Measurements from ENCODE around the gene TRPV4.
"Not testable (repeated sequence)": the region's sequence is repeated elsewhere in the genome, so short reads cannot be mapped to it uniquely, and the experiment has no call there.

TRPV4 gene

DNA sequence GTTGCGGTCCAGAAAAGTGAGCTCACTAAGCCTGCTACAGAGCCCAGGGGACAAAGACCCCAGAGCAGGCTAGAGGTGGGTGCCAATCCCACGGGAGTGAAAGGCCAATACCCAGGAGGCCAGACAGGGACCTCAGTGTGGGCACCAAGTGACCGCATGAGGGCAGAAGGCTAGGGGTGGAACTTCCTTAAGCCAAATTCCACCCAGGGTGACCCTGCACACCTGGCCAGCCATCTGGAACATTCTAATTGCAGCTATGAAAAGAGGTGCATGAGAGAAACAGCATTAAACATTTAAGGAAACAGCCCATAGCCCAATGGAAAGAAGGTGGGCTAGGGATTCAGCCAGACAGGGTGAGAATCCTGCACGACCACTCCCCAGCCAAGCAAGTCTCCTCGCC lies 27.8 kb upstream of the TRPV4 start:
- no peak for DNase-seq (ENCODE audit: low spot score)

DNA sequence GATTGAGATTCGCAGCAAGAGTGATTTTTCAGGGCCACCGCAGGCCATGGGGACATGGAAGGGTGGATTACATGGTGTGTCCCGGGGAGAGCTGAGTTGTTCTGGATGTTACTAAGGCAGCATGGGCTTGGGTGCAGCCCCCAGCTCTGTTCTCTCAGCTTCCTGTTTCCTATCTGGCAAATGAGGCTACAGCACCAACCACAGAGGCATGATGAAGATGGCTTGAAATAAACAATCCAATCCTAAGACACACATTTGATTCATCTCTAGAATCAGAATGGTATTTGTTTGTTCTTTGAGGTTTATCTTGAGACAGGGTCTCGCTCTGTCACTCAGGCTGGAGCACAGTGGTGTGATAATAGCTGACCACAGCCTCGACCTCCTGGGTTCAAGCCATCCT lies 25.6 kb upstream of the TRPV4 start:
- no peak for DNase-seq (ENCODE audit: low spot score)

DNA sequence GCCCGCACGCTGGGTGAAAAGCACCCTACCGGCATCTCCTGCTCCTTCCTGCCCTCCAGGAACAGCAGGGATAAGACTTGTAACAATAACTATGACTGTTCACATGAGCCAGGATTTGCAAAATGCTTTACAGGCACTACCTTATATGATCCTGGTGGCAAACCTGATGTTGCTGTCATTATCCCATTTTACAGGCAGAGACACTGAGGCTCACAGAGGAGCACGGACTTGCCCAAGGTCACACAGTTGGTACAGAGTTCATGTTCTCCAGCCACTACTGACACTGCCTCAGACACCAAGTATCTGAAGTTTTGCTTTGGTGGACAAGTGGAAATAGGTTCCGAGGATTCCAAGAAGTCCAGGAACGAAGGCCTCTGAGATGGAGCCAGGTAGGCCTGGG lies 24.5 kb upstream of the TRPV4 start:
- DNase-seq (ENCODE audit: low spot score): no peak

DNA sequence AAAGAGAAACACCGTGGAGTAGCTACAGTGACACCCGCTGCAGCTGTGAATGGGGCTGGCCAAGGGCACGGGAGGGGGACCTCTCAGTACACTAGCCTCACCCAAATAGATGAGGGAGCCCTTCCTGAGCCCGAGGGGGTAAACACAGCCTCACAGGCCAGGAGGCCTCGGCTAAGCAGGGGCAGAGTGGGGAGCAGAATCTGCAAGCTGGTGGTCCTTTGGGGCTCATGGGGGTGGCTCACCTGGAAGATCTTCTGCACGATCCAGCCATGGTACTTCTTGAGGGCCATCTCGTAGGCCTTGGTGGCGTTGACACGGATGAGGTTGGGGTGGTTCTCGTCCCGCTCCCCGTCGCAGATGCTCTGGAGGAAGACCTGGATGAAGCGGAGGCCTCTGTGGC lies 22.2 kb upstream of the TRPV4 start:
- DNase-seq (ENCODE audit: low spot score): no peak

DNA sequence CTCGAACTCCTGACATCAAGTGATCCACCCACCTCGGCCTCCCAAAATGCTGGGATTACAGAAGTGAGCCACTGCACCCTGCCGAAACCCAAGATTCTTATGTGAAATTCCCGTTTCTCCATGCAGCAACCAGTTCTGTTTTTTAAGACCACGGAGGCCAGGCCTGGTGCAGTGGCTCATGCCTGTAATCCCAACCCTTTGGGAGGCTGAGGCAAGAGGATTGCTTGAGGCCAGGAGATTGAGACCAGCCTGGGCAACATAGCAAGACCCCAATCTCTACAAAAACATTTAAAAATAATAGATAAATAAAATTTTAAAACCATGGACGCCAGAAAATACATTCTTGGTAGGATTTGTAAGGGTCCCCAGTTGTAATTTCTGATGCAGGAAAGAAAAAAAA lies 17.3 kb upstream of the TRPV4 start:
- not testable (repeated sequence) for DNase-seq (ENCODE audit: low spot score)

DNA sequence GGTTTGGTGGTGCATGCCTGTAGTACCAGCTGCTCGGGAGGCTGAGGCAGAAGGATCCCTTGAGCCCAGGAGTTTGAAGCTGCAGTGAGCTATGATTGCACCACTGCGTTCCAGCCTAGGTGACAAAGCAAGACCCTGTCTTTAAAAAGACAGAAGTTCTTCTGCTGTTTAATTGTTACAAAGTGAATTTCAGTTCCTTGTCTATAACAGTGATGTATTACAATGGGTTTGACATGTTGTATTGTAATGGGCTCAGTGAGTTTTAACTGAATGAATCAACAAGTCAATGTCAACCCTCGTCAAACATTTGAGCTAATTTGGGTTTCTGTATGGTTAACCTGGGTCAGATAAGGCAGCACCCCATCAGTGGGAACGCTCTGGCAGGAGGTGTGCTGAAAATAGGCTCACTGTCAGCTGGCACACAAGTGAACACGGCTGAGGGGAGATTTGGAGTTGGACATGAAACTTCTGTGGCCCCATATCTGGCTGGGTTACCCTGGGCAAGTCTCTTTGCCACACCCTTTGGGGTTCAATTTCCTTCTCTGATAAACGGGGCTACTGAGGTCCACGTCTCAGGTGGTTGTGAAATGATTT lies 14.0 kb upstream of the TRPV4 start:
- no peak for DNase-seq (ENCODE audit: low spot score)

DNA sequence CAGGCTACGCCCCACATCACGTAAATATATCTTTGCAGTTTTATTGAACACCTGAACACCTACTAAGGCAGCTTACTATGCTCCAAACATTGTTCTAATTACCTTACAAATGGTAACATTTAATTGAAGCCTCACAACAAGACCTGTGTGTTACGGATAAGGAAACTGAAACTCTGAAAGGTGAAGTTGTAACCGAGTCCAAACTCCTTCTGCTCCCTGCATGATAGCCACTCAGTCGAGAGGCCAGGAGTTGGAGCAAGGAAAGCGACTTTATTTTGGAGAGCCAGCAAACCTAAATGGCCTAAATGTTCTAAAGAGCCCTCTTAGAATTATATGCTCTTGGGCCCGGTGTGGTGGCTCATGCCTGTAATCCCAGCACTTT lies 12.6 kb upstream of the TRPV4 start:
- DNase-seq (ENCODE audit: low spot score): no peak

DNA sequence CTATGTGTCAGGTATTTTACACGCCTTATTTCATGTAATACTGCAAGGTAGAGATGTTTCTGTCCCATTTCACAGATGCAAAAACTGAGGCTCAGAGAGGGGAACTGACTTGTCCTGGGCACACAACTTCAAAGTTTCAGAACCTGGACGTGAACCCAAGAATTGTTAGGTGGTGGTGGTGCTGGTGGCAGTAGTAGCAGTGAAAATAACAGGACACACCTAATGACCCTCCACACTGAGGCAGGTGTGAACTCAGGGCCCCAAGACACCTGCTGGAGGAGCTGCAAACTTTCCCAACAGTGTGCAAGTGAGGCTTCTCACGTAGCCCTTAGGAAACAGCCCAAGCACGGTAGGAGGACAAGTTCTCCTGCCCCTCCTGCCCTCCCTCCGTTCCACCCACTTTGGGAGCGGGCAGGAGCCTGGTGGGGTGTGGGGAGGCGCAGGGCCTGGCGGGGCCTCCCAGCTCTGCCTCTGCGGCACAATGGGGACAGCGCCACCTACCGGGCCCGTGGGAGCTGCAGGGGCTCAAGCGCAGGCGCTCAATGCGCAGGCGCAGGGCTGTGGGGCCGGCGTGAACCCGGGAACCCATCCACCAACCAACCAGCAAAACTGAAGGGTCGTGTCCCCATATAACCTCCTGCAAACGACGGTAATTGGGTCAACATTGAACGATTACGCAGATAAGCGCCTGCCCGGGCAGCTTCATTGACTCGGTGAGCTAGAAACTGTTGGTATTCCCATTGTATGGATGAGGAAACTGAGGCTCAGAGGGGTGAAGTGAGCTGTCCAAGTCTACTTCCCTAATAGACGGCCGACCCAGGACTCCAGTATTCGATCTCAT lies 12.0 kb upstream of the TRPV4 start:
- DNase-seq (ENCODE audit: low spot score): peak; percentile 98

DNA sequence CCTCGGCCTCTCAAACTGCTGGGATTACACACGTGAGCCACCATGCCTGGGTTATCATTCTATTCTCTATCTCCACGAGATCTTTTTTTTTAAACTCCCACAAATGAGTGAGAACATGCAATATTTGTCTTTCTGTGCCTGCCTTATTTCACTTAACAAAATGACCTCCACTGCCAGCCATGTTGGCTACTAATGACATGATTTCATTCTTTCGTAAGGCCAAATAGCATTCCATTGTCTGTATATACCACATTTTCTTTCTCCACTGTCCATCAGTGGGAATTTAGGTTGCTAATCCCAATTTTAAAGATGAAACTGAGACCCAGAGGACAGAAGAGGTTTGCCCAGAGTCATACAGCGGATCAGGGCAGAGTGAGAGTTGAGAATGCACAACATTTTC lies 10.9 kb upstream of the TRPV4 start:
- no peak for DNase-seq (ENCODE audit: low spot score)

DNA sequence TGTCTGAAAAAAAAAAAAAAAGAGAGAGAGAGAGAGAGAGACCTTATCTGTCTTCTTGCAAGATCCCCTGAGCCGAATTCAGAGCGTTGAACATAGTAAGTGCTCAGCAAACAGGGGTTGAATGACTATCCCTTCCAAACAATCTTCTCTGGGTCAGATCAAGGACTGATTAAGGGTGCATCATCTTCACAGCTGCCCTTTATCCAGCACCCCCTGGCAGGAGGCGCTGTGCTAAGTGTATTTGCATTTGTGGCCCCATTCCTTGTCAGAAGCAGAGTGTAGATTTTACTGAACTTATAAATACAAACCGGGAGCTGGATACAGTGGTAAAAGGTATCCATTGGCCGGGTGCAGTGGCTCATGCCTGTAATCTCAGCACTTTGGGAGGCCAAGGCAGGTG lies 8.8 kb upstream of the TRPV4 start:
- DNase-seq (ENCODE audit: low spot score): no peak

DNA sequence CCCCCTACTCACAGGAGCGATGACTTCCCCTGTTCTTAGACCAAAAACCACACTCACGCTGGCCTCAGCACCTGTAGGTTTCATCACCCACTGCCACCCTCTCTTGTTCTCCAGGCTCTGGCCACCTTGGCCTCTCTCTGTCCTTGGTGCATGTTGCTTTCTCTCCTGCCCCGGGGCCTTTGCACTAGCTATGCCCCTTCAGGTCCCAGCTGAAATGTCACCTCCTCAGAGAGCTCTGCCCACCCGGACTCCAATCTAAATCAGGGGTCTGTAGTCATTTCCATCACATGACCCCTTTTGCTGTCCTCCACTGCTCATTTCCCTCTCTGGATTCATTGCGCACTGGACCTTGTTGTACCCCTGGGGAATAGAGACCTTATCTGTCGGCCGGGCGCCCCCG lies 8.2 kb upstream of the TRPV4 start:
- DNase-seq (ENCODE audit: low spot score): no peak

DNA sequence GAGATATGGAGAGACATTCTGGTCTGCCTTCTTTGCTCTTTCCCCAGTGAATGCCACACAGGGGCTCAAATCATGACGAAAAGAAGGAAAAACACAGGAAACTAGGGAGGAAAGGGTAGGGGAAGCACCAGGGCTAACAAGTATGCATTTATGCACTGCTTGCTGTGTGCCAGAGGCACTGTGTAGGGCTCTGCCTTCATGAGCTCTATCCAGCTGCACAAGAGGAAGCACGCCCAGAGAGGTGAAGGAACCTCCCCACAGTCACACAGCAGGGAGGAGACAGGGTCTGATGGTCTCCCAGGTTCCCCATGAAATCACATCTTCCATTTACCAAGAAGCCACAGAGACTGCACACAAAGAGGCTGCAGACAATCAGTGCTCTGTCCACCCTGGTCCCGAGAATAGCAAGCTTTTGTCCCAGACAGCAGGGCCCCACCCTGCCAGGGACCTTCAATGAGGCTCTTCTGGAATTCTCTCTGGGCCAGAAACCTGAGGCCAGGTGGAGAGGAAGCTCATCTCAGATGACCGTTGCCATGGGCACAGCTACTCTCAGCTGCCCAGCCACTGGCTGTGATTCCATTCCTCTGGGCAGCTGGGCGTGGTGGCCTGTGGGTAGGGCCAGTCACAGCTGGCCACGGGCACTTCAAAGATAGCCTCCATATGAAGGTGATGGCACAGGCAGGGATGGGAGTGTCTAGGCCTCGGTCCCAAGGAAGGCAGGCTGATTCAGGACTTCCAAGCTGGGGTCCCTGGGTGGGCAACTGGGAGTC lies 7.3 kb upstream of the TRPV4 start:
- DNase-seq (ENCODE audit: low spot score): no peak

DNA sequence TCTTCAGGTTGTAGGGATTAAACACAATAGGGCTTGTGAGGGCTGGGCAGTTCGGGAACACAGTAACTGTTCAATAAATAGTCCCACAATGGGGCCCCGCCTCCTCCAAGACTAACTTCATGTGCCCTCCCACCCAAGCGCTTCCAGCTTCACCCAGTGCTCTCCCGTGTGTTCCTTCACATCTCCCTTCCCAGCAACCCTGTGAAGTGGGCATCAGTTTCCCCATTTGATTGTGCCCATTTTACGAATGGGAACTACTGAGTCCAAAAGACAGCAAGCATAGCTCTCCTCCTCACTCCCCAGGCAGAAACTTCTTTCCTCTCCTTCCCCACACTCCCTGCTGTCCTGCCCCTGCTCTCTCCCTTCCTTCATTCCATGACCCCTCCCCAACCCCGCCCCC lies 6.2 kb upstream of the TRPV4 start:
- no peak for DNase-seq (ENCODE audit: low spot score)

DNA sequence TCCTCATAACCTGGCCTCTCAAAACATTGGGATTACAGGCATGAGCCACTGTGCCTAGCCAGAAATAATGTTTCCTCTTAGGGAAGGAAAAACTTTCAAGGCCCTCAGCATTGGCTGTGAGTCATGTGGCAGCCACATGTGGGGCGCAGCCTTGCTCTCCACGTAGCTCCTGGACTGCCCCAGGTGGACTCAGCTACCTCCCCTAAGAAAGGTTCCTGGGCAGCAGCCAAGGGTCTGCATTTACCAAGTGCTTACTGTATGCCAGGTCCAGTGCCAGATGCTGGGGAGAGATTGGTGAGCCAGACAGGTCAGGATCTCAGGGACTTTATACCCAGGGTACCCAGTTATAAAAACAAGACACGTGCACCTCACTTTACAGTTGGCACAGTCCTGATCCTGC lies 3.7 kb upstream of the TRPV4 start:
- no peak for DNase-seq (ENCODE audit: low spot score)

DNA sequence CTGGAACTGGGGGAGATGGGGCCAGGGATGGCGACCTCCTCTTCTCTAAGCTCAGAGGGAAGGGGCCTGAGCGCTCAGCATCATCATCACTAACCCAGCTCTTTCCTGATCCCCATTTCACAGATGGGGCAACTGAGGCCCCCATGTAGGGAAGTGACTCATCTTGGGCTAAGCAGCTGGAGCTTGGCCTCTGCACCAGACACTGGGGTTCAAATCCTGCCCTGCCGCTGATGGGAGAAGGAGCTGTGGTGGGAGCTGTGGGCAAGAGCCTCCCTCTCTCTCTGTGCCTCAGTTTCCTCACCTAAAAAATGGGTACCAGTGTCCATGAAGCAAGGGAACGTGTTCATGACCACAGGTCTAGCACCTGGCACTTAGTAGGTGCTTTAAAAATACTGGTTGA lies 2.6 kb upstream of the TRPV4 start:
- DNase-seq (ENCODE audit: low spot score): no peak

DNA sequence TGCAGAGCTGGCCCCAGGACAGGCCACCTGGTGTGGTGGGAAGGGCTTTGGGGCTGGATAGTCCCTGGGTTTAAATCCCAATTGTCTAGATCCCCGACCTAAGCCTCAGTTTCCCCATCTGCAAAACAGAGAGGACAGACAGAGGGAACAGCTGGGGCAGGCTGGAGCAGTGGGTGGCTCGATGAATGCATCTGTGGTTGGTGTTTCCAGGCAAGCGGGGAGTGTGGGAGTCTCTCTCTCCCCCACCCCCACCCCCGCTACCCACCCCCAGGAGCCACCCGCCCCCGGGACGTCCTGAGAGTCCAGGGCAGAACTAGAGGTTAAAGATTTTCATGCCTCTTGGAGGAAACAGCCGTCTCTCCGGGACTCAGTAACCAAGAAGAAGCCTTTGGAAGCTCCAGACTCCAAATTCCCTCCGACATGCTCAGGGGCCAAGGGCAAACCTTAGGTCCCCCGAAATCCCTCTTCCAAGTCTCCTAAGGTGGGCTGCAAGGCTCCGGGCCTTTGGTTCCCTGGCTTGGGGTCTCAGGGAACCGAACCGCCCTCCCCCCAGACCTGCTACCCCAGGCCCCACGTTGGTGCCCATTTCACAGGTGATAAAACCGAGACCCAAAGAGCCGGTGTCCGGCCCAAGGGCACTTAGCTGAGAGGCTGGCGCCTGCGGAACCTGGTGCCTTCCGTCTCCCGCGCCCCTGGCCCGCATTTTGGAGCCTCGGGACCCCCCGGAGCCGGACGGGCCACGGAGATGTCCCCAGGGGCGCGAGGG lies 474 bp downstream of the TRPV4 start:
- no peak for DNase-seq (ENCODE audit: low spot score)

DNA sequence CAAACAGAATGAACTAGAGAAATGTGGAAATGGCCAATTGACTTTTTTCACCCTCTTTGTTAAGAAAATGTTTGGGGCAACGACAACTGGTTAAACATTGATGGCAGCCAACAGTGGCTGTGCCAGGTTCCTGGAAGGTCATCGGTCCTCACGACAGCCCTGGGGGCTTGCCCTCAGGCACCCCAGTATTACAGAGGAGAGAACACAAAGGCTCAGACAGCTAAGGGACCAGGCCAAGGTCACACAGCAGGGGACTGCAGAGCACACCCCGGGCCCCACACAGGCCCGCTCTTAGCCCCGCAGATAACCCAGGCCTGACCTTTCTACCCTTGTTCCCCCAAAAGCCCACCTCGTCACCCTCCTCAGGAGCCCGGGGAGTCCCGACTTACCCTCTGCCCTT lies 1.3 kb downstream of the TRPV4 start:
- DNase-seq (ENCODE audit: low spot score): no peak

DNA sequence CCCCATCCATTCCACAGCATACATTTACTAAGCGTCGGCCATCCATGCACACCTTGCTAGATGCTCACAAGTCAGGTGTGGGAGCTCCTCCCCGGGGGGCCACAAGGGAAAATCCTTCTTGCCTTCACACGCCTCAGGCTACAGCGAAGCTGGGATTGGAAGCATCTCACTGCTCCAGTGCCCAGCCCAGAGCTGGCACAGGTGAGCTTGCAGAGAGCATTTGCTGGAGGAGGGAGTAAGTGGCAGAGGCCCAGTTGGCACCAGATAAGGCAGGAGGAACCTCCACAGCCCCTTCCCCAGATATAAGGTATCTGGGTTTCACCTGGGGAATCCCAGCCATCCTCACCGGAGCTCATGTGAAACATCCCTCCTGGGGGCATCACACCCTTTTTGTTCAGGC lies 1.8 kb downstream of the TRPV4 start:
- no peak for DNase-seq (ENCODE audit: low spot score)

DNA sequence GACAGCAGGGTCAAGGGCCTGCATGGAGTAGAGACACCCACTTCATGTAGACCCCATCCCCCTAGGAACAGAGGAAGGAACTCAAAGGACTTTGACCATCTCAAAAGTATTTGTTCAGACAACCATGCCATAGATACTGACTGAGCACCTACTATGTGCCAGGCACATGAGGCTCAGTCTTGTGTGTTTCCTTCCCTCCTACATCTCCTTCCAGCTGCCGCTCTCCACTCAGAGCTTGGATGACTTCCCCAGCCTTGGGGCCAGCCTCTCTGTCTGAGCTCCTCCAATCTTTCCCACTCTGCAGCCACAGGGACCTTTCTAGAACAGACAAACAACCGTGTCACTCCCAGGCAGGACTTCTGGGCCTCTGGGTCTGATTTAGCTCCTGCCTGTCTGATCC lies 2.5 kb downstream of the TRPV4 start:
- no peak for DNase-seq (ENCODE audit: low spot score)

DNA sequence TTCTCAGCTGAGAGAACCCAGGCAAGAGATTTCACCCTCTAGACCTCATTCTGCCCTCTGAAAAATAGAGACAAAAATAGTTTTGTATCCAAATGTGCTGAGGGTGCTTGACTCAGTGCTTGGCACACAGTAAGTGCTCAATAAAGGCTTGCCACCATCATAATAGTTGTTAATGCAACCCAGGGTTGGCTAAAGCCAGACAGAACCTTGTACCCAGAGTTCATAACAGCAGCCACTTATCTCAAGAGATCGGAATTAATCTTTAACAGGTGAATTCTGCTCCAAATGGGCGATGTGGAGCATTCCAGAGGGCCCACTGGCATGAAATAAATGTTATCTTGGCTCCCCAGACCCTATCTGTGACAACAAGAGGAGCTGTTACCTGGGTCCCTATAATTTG lies 2.9 kb downstream of the TRPV4 start:
- DNase-seq (ENCODE audit: low spot score): no peak

DNA sequence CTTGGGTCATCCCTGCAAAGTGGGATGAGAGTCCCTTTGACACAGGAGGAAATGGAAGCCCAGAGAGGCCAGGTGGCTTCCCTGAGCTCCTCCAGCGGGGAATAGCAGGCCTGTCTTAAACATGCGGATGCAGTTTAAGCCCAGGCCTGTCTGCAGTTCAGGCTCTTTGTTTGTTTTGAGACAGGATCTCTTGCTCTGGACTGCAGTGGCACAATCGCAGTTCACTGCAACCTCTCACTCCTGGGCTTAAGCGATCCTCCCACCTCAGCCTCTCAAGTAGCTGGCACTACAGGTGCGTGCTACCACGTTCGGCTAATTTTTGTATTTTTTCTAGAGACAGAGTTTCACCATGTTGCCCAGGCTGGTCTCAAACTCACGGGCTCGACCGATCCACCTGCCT lies 3.5 kb downstream of the TRPV4 start:
- DNase-seq (ENCODE audit: low spot score): no peak

DNA sequence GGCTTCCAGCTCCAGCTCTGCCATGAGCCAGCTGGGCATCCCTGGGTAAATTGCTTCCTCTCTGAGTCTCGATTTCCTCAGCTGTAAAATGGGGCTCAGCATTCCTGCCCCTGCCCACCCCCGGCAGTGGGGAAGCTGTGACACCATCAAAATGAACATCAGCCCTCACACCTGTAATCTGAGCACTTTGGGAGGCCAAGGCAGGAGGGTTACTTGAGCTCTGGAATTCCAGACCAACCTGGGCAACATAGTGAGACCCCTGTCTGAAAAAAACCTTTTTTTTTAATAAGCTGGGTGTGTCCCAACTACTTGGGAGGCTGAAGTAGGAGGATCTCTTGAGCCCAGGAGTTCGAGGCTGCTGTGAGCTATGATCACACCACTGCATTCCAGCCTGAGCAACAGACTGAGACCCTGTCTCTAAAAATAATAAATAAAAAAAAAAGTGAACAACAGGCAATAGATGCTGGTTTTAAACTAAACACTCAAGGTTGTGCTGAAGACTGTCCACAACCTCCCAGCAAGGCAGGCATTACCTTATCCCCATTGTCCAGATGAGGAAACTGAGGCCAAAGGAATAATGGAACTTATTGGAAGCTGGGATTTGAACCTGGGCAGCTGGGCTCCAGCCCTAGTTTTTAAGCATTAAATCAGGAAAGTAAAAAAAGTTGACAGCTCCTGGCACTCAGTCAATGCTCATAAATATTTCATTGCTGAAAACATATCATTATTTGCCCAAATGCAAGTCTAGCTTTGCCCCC lies 4.3 kb downstream of the TRPV4 start:
- DNase-seq (ENCODE audit: low spot score): no peak
